GM13977 (cell line): ENCODE measurements around the gene CD37.
"Not testable (repeated sequence)": the region's sequence is repeated elsewhere in the genome, so short reads cannot be mapped to it uniquely, and the experiment has no call there.

Experiments used
- DNase-seq: peaks from one replicate; pipeline ENCODE4 v3.0.0; 2012; ENCODE audit warnings: low spot score
- CTCF ChIP-seq: IDR thresholded peaks from 2 replicates; pipeline ENCODE4 v1.5.1; 2012; ENCODE audit warnings: mild to moderate bottlenecking, control low read depth; ENCODE audit not compliant: insufficient read depth; ENCODE audit errors: extremely low read depth, missing control alignments
- in situ Hi-C: fragments of 300-500 bp; cut with MboI; formaldehyde crosslinking; loops from one replicate; pipeline ENCODE4 v1.12.0; 2022; ENCODE audit warnings: low sequenced_read_pairs, low pct_unique_long_range_greater_than_20kb, mixed read lengths, inconsistent platforms; ENCODE audit not compliant: unreplicated experiment

The CD37 gene

GRCh38 chr19:49297403-49297802 lies 37.8 kb upstream of the CD37 start:
- no peak for TF ChIP-seq CTCF
- DNase-seq, result no peak
- in situ Hi-C loops, result no loop called here

GRCh38 chr19:49298653-49299052 lies 36.6 kb upstream of the CD37 start:
- DNase-seq, in situ Hi-C loops: not testable (repeated sequence)

GRCh38 chr19:49301165-49301865 lies 33.9 kb upstream of the CD37 start:
- DNase-seq, result peak; percentile 86
- in situ Hi-C loops, result no loop called here
- TF ChIP-seq CTCF, result peak; percentile 94

DNA sequence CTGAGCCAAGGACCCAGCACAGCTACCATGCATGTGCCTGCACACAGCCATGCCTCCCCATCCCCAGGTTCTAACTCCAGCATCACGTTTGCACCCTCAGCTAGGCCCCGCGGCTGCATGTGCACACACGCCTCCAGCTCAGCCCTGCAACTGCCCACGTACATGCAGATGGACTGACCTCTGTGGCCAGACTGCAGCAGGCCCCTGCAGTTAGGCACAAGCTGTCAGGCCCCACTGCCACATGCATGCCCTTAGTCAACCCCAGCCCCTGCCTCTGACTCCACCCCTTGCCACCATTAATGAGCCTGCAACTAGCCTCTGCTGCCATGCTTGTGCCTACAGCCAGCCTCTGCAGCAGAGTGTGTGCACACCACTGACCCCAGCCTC lies 33.3 kb upstream of the CD37 start:
- in situ Hi-C loops, result no loop called here
- no peak for DNase-seq
- TF ChIP-seq CTCF, result no peak

- TF ChIP-seq CTCF, result peak; percentile 41
- in situ Hi-C loops, DNase-seq: not testable (repeated sequence)
These were observed 28.5 kb upstream of the CD37 start for GRCh38 chr19:49306734-49307133.

DNA sequence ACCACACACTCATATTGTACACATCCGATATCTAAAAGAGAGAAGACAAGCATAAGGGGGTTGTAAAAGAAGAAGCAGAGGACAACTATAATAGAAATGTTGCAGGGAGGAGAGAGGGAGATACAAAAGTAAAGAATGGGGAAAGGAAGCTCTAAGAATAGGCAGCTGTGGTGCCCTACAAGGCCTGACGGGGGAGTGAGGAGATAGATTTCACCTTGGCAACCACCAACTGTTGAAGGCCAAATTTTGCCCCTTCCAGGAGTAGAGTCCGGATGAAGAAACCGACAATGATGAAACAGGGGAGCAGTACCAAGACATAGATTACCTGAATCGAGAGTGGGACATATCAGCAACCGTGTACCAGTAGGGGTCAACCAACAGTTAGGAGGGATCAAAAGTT lies 26.1 kb upstream of the CD37 start:
- in situ Hi-C loops, result no loop called here
- no peak for TF ChIP-seq CTCF

DNA sequence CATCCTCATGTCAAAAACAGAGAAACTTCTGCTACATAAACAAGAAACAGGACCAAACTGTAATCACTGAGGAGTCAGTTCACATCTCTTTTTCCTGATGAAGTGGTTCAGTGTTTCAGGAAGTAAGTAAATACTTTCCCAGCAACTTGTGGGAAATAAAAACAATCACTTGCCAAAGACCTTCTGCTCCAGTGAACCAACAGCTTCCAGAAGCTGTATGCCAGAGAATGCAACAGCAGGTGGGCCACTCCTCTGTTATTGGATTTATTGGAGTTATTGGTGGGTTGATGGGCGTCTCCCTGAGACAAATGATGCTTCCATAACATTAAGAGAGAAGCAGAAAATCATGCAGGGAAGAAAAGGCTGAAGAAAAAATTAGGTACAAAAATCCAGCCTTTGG lies 20.1 kb upstream of the CD37 start:
- no peak for TF ChIP-seq CTCF
- in situ Hi-C loops, result no loop called here
- DNase-seq, result no peak

More for the DNA sequence above, 26.1 kb upstream of the CD37 start:
- DNase-seq, result no peak
